ENCODE measurements around the gene HSCB.
"Not testable (repeated sequence)": the region's sequence is repeated elsewhere in the genome, so short reads cannot be mapped to it uniquely, and the experiment has no call there.

Gene HSCB

GRCh38 chr22:28741785-28742561 is at the start of gene HSCB, which contains the start of gene CHEK2:
HSCB (plus strand) TSS chr22:28742039; CDS start chr22:28742096, 57 bp downstream.
CHEK2 (minus strand) TSS chr22:28741820; CDS start chr22:28734721, 7,099 bp downstream.
- peak; percentile 80 to 99 (median 97) for DNase-seq

- DNase-seq: not testable (repeated sequence)
Measured at GRCh38 chr22:28693041-28693760, 48.6 kb upstream of the HSCB start.

- DNase-seq: no peak
Measured at GRCh38 chr22:28702891-28703290, 38.9 kb upstream of the HSCB start.

GRCh38 chr22:28703436-28703835 is 38.4 kb upstream of the HSCB start:
- DNase-seq: no peak

- DNase-seq: no peak
Measured at GRCh38 chr22:28706845-28707244, 35.0 kb upstream of the HSCB start.

GRCh38 chr22:28710107-28710506 is 31.7 kb upstream of the HSCB start:
- no peak for DNase-seq

- DNase-seq: no peak
Measured at GRCh38 chr22:28710576-28711191, 31.2 kb upstream of the HSCB start.

- DNase-seq: no peak
Measured at GRCh38 chr22:28711341-28711740, 30.5 kb upstream of the HSCB start.

GRCh38 chr22:28711820-28712777 is 29.7 kb upstream of the HSCB start:
- no peak for DNase-seq

- no peak for DNase-seq
Measured at GRCh38 chr22:28714043-28714628, 27.7 kb upstream of the HSCB start.

- no peak for DNase-seq
Measured at GRCh38 chr22:28715611-28716010, 26.2 kb upstream of the HSCB start.

- DNase-seq: no peak
Measured at GRCh38 chr22:28716686-28717085, 25.2 kb upstream of the HSCB start.

- DNase-seq: no peak
Measured at GRCh38 chr22:28718044-28718443, 23.8 kb upstream of the HSCB start.

GRCh38 chr22:28728002-28728401 is 13.8 kb upstream of the HSCB start:
- no peak for DNase-seq

GRCh38 chr22:28728621-28729313 is 13.1 kb upstream of the HSCB start:
- DNase-seq: no peak

- no peak for DNase-seq
Measured at GRCh38 chr22:28730179-28730578, 11.7 kb upstream of the HSCB start.

GRCh38 chr22:28734393-28734792 is 7.4 kb upstream of the HSCB start:
- no peak for DNase-seq

- DNase-seq: no peak
Measured at GRCh38 chr22:28736301-28737155, 5.3 kb upstream of the HSCB start.

GRCh38 chr22:28737701-28738100 is 4.1 kb upstream of the HSCB start:
- DNase-seq: no peak

Data from nucleus accumbens (tissue), 56 donors.